ENCODE results near the gene DPH5.
"Not testable (repeated sequence)": the region's sequence is repeated elsewhere in the genome, so short reads cannot be mapped to it uniquely, and the experiment has no call there.

DPH5 gene

GRCh38 chr1:101032129-101032528, 6.5 kb upstream of the DPH5 start:
- DNase-seq (ENCODE audit: low read depth, low spot score), result not testable (repeated sequence)

GRCh38 chr1:101030881-101031280, 5.3 kb upstream of the DPH5 start:
- DNase-seq (ENCODE audit: low read depth, low spot score), result no peak

- no peak for DNase-seq (ENCODE audit: low read depth, low spot score)
Measured at GRCh38 chr1:101029184-101029583, 3.6 kb upstream of the DPH5 start.

GRCh38 chr1:101028466-101028865, 2.9 kb upstream of the DPH5 start:
- DNase-seq (ENCODE audit: low read depth, low spot score), result no peak

GRCh38 chr1:101027194-101027772, 1.7 kb upstream of the DPH5 start:
- DNase-seq (ENCODE audit: low read depth, low spot score), result no peak

- no peak for DNase-seq (ENCODE audit: low read depth, low spot score)
Measured at GRCh38 chr1:101026430-101026788, 825 bp upstream of the DPH5 start.

GRCh38 chr1:101025283-101025656, 314 bp downstream of the DPH5 start:
- no peak for DNase-seq (ENCODE audit: low read depth, low spot score)

GRCh38 chr1:101022294-101022693, 3.3 kb downstream of the DPH5 start:
- no peak for DNase-seq (ENCODE audit: low read depth, low spot score)

GRCh38 chr1:101017448-101017847, 8.1 kb downstream of the DPH5 start:
- no peak for DNase-seq (ENCODE audit: low read depth, low spot score)

- DNase-seq (ENCODE audit: low read depth, low spot score), result no peak
Measured at GRCh38 chr1:101013776-101014175, 11.8 kb downstream of the DPH5 start.

GRCh38 chr1:101008229-101008834, 17.3 kb downstream of the DPH5 start:
- DNase-seq (ENCODE audit: low read depth, low spot score), result no peak

- DNase-seq (ENCODE audit: low read depth, low spot score), result no peak
Measured at GRCh38 chr1:101006553-101006952, 19.0 kb downstream of the DPH5 start.

- no peak for DNase-seq (ENCODE audit: low read depth, low spot score)
Measured at GRCh38 chr1:101005871-101006270, 19.7 kb downstream of the DPH5 start.

GRCh38 chr1:101005183-101005582, 20.4 kb downstream of the DPH5 start:
- no peak for DNase-seq (ENCODE audit: low read depth, low spot score)

GRCh38 chr1:101004670-101005069, 20.9 kb downstream of the DPH5 start:
- no peak for DNase-seq (ENCODE audit: low read depth, low spot score)

GRCh38 chr1:101004061-101004460, 21.5 kb downstream of the DPH5 start:
- DNase-seq (ENCODE audit: low read depth, low spot score), result no peak

GRCh38 chr1:101003012-101003650, 22.5 kb downstream of the DPH5 start:
- DNase-seq (ENCODE audit: low read depth, low spot score), result no peak

GRCh38 chr1:101002551-101002950, 23.0 kb downstream of the DPH5 start:
- DNase-seq (ENCODE audit: low read depth, low spot score), result no peak

GRCh38 chr1:101000131-101000873, 25.3 kb downstream of the DPH5 start:
- DNase-seq (ENCODE audit: low read depth, low spot score), result no peak

GRCh38 chr1:100998426-100998825, 27.2 kb downstream of the DPH5 start:
- no peak for DNase-seq (ENCODE audit: low read depth, low spot score)

- DNase-seq (ENCODE audit: low read depth, low spot score), result no peak
Measured at GRCh38 chr1:100995198-100995988, 30.2 kb downstream of the DPH5 start.
